ENCODE measurements around the gene TCERG1L.

GRCh38 chr10:131116991-131117375 is 194.5 kb downstream of the TCERG1L start:
- TF ChIP-seq, protein P1, sequence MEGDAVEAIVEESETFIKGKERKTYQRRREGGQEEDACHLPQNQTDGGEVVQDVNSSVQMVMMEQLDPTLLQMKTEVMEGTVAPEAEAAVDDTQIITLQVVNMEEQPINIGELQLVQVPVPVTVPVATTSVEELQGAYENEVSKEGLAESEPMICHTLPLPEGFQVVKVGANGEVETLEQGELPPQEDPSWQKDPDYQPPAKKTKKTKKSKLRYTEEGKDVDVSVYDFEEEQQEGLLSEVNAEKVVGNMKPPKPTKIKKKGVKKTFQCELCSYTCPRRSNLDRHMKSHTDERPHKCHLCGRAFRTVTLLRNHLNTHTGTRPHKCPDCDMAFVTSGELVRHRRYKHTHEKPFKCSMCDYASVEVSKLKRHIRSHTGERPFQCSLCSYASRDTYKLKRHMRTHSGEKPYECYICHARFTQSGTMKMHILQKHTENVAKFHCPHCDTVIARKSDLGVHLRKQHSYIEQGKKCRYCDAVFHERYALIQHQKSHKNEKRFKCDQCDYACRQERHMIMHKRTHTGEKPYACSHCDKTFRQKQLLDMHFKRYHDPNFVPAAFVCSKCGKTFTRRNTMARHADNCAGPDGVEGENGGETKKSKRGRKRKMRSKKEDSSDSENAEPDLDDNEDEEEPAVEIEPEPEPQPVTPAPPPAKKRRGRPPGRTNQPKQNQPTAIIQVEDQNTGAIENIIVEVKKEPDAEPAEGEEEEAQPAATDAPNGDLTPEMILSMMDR (IDR thresholded peaks at IDR 0.05; ENCODE audit: poor library complexity, severe bottlenecking): no peak
- no peak for TF ChIP-seq EZH2 (IDR thresholded peaks at IDR 0.05; ENCODE audit: borderline replicate concordance, insufficient read depth, low read length, poor library complexity, severe bottlenecking)
- no peak for TF ChIP-seq MXI1 (conservative IDR thresholded peaks at IDR 0.05; ENCODE audit: poor library complexity, severe bottlenecking)
- no peak for TF ChIP-seq SMC3 (conservative IDR thresholded peaks at IDR 0.05; ENCODE audit: poor library complexity)
- no peak for TF ChIP-seq POLR2AphosphoS5 (IDR thresholded peaks at IDR 0.05)
- TF ChIP-seq TAF1 (IDR thresholded peaks at IDR 0.05; ENCODE audit: low read depth): no peak
- no peak for TF ChIP-seq EP300 (conservative IDR thresholded peaks at IDR 0.05; ENCODE audit: poor library complexity, severe bottlenecking)
